Measurements from ENCODE around the gene PIK3R3.

The PIK3R3 gene

GRCh38 chr1:46166521-46167462 lies 34.4 kb upstream of the PIK3R3 start:
- H3K36me3 Mint-ChIP-seq: no peaks in the 10 kb centered on the region
- no peaks in the 10 kb centered on the region for H3K9me3 Mint-ChIP-seq
- peak overlapping the region; percentile 95 for H3K27ac Mint-ChIP-seq
- peak overlapping the region; percentile 89 for H3K4me3 Mint-ChIP-seq
- H3K27me3 Mint-ChIP-seq: no peaks in the 10 kb centered on the region
- peaks cover 19% of the 10 kb centered on the region for H3K4me1 Mint-ChIP-seq

- H3K36me3 Mint-ChIP-seq: no peaks in the 10 kb centered on the region
- no peak overlapping the region for H3K4me3 Mint-ChIP-seq
- no peaks in the 10 kb centered on the region for H3K4me1 Mint-ChIP-seq
- H3K27me3 Mint-ChIP-seq: no peaks in the 10 kb centered on the region
- no peaks in the 10 kb centered on the region for H3K9me3 Mint-ChIP-seq
- H3K27ac Mint-ChIP-seq: no peak overlapping the region
Measured at GRCh38 chr1:46160212-46160611, 27.8 kb upstream of the PIK3R3 start.

- no peaks in the 10 kb centered on the region for H3K4me1 Mint-ChIP-seq
- no peaks in the 10 kb centered on the region for H3K36me3 Mint-ChIP-seq
- H3K27ac Mint-ChIP-seq: no peak overlapping the region
- H3K27me3 Mint-ChIP-seq: no peaks in the 10 kb centered on the region
- no peaks in the 10 kb centered on the region for H3K9me3 Mint-ChIP-seq
- H3K4me3 Mint-ChIP-seq: no peak overlapping the region
Measured at GRCh38 chr1:46159516-46159915, 27.1 kb upstream of the PIK3R3 start.

GRCh38 chr1:46158312-46159281 lies 26.2 kb upstream of the PIK3R3 start:
- no peaks in the 10 kb centered on the region for H3K4me1 Mint-ChIP-seq
- no peaks in the 10 kb centered on the region for H3K27me3 Mint-ChIP-seq
- no peaks in the 10 kb centered on the region for H3K36me3 Mint-ChIP-seq
- H3K9me3 Mint-ChIP-seq: no peaks in the 10 kb centered on the region
- H3K27ac Mint-ChIP-seq: no peak overlapping the region
- no peak overlapping the region for H3K4me3 Mint-ChIP-seq

- H3K27me3 Mint-ChIP-seq: no peaks in the 10 kb centered on the region
- H3K27ac Mint-ChIP-seq: no peak overlapping the region
- H3K4me3 Mint-ChIP-seq: no peak overlapping the region
- H3K9me3 Mint-ChIP-seq: no peaks in the 10 kb centered on the region
- no peaks in the 10 kb centered on the region for H3K4me1 Mint-ChIP-seq
- H3K36me3 Mint-ChIP-seq: no peaks in the 10 kb centered on the region
Measured at GRCh38 chr1:46157916-46158311, 25.5 kb upstream of the PIK3R3 start.

GRCh38 chr1:46153732-46154131 lies 21.3 kb upstream of the PIK3R3 start:
- Mint-ChIP-seq H3K27ac (no peak overlapping the region), H3K9me3 (no peaks in the 10 kb centered on the region), H3K4me3 (no peak overlapping the region), H3K36me3 (no peaks in the 10 kb centered on the region), H3K27me3 (no peaks in the 10 kb centered on the region), H3K4me1 (no peaks in the 10 kb centered on the region)

- no peaks in the 10 kb centered on the region for H3K36me3 Mint-ChIP-seq
- H3K27ac Mint-ChIP-seq: no peak overlapping the region
- H3K4me3 Mint-ChIP-seq: no peak overlapping the region
- H3K27me3 Mint-ChIP-seq: no peaks in the 10 kb centered on the region
- no peaks in the 10 kb centered on the region for H3K9me3 Mint-ChIP-seq
- H3K4me1 Mint-ChIP-seq: no peaks in the 10 kb centered on the region
Measured at GRCh38 chr1:46153228-46153627, 20.8 kb upstream of the PIK3R3 start.

- Mint-ChIP-seq H3K27ac (no peak overlapping the region), H3K36me3 (no peaks in the 10 kb centered on the region), H3K4me1 (no peaks in the 10 kb centered on the region), H3K9me3 (no peaks in the 10 kb centered on the region), H3K4me3 (no peak overlapping the region), H3K27me3 (no peaks in the 10 kb centered on the region)
Measured at GRCh38 chr1:46152016-46152415, 19.6 kb upstream of the PIK3R3 start.

GRCh38 chr1:46150085-46150484 lies 17.7 kb upstream of the PIK3R3 start:
- H3K27me3 Mint-ChIP-seq: no peaks in the 10 kb centered on the region
- no peaks in the 10 kb centered on the region for H3K9me3 Mint-ChIP-seq
- H3K27ac Mint-ChIP-seq: no peak overlapping the region
- H3K4me1 Mint-ChIP-seq: no peaks in the 10 kb centered on the region
- H3K4me3 Mint-ChIP-seq: no peak overlapping the region
- no peaks in the 10 kb centered on the region for H3K36me3 Mint-ChIP-seq

GRCh38 chr1:46148318-46148717 lies 15.9 kb upstream of the PIK3R3 start:
- H3K4me3 Mint-ChIP-seq: no peak overlapping the region
- H3K27me3 Mint-ChIP-seq: no peaks in the 10 kb centered on the region
- H3K36me3 Mint-ChIP-seq: no peaks in the 10 kb centered on the region
- no peaks in the 10 kb centered on the region for H3K9me3 Mint-ChIP-seq
- no peak overlapping the region for H3K27ac Mint-ChIP-seq
- no peaks in the 10 kb centered on the region for H3K4me1 Mint-ChIP-seq

- Mint-ChIP-seq H3K4me3 (no peak overlapping the region), H3K36me3 (peaks cover 1% of the 10 kb centered on the region), H3K4me1 (peaks cover 14% of the 10 kb centered on the region), H3K9me3 (no peaks in the 10 kb centered on the region), H3K27me3 (peaks cover 24% of the 10 kb centered on the region), H3K27ac (no peak overlapping the region)
Measured at GRCh38 chr1:46137916-46138315, 5.5 kb upstream of the PIK3R3 start.

- H3K4me1 Mint-ChIP-seq: peaks cover 24% of the 10 kb centered on the region
- peaks cover 1% of the 10 kb centered on the region for H3K36me3 Mint-ChIP-seq
- peaks cover 31% of the 10 kb centered on the region for H3K27me3 Mint-ChIP-seq
- H3K4me3 Mint-ChIP-seq: no peak overlapping the region
- H3K9me3 Mint-ChIP-seq: no peaks in the 10 kb centered on the region
- no peak overlapping the region for H3K27ac Mint-ChIP-seq
Measured at GRCh38 chr1:46136711-46137110, 4.3 kb upstream of the PIK3R3 start.

GRCh38 chr1:46134660-46135331 lies 2.4 kb upstream of the PIK3R3 start:
- H3K36me3 Mint-ChIP-seq: no peaks in the 10 kb centered on the region
- peaks cover 41% of the 10 kb centered on the region for H3K27me3 Mint-ChIP-seq
- H3K4me1 Mint-ChIP-seq: peaks cover 31% of the 10 kb centered on the region
- no peaks in the 10 kb centered on the region for H3K9me3 Mint-ChIP-seq
- H3K27ac Mint-ChIP-seq: peak overlapping the region; percentile 23
- no peak overlapping the region for H3K4me3 Mint-ChIP-seq

GRCh38 chr1:46133781-46134350 lies 1.4 kb upstream of the PIK3R3 start:
- H3K27me3 Mint-ChIP-seq: peaks cover 45% of the 10 kb centered on the region
- H3K36me3 Mint-ChIP-seq: peaks cover under 1% of the 10 kb centered on the region

GRCh38 chr1:46133181-46133658 lies 791 bp upstream of the PIK3R3 start:
- Mint-ChIP-seq H3K9me3 (no peaks in the 10 kb centered on the region), H3K36me3 (peaks cover 2% of the 10 kb centered on the region), H3K27ac (peak overlapping the region; percentile 92), H3K27me3 (peaks cover 45% of the 10 kb centered on the region), H3K4me1 (peaks cover 31% of the 10 kb centered on the region), H3K4me3 (peak overlapping the region; percentile 93)

More at GRCh38 chr1:46133781-46134350, 1.4 kb upstream of the PIK3R3 start:
- no peak overlapping the region for H3K27ac Mint-ChIP-seq
- peak overlapping the region; percentile 93 for H3K4me3 Mint-ChIP-seq
- no peaks in the 10 kb centered on the region for H3K9me3 Mint-ChIP-seq
- H3K4me1 Mint-ChIP-seq: peaks cover 31% of the 10 kb centered on the region
